ENCODE measurements around the gene UBN1. TPM values are rescaled to one million over a fixed set of nuclear protein-coding genes. Genes with fewer than 3 reads are reported as not detected.

Gene UBN1
- total RNA-seq, 1 donor from 2014 or later, result 41.9 TPM

DNA sequence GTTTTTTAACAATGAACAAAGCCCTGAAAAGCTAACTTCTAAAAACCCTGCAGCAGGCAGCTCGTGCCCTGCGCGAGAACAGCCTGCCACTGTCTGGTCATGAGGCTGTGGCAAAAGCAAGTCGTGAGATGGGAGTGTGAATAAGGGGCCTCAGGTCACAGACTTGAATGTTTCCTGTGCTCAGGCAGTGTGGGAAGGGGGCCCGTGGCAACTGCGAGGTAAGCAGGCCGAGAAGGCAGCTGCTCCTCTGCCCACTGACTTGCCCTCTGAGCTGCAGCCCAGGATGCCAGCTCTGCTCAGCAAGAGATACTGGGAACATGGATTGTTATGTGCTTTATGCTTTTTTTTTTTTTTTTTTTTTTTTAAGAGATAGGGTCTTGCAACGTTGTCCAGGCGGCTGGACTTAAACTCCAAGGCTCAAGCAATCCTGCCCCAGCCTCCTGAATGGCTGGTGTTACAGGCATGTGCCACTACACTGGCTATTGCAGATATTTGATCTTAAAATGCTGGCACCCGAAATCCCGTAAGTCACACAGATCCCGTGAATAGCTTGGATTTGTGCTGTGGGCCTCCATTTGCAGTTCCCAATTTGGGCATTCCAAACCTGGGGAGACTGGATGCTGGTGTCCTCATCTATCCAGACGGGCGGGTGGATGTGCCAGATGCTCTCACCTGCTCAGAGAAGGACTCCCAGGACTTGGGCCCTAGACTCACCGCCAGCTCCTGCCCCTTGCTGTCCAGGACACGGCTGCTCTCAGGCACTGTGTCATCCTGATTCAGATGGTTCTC, 44.0 kb downstream of the UBN1 start:
- TF ChIP-seq, protein P1, sequence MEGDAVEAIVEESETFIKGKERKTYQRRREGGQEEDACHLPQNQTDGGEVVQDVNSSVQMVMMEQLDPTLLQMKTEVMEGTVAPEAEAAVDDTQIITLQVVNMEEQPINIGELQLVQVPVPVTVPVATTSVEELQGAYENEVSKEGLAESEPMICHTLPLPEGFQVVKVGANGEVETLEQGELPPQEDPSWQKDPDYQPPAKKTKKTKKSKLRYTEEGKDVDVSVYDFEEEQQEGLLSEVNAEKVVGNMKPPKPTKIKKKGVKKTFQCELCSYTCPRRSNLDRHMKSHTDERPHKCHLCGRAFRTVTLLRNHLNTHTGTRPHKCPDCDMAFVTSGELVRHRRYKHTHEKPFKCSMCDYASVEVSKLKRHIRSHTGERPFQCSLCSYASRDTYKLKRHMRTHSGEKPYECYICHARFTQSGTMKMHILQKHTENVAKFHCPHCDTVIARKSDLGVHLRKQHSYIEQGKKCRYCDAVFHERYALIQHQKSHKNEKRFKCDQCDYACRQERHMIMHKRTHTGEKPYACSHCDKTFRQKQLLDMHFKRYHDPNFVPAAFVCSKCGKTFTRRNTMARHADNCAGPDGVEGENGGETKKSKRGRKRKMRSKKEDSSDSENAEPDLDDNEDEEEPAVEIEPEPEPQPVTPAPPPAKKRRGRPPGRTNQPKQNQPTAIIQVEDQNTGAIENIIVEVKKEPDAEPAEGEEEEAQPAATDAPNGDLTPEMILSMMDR (IDR thresholded peaks at IDR 0.05; ENCODE audit: unreplicated experiment), result no peak
- H3K27me3 Mint-ChIP-seq, result no peaks in the 10 kb centered on the region
- H3K36me3 Mint-ChIP-seq (ENCODE audit: insufficient read depth), result peaks cover 14% of the 10 kb centered on the region
- H3K27ac Mint-ChIP-seq, result no peak overlapping the region
- no peaks in the 10 kb centered on the region for H3K4me1 Mint-ChIP-seq (ENCODE audit: low read depth)
- H3K9me3 Mint-ChIP-seq (ENCODE audit: low read depth), result no peaks in the 10 kb centered on the region
- DNase-seq (ENCODE audit: low spot score, unreplicated experiment), result no peak
- no peak overlapping the region for H3K4me3 Mint-ChIP-seq (ENCODE audit: low read depth)

DNA sequence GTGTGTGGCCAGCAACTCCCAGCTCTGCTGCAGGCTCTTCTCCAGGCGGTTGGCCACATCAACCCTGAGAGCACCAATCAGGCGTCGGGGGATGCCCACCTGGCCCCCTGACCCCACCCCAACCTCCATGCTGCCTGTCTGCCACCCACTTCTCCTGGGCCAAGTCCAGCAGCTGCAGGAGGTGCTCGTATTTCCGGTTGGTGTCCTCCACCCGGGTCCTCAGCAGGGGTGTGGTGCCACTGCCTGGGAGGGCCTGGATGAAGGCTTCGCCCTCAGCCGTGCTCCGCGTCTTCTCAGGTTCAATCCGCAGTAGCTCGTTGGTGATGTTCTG, 44.6 kb downstream of the UBN1 start:
- TF ChIP-seq, protein P1 (IDR thresholded peaks at IDR 0.05; ENCODE audit: unreplicated experiment), result no peak
- Mint-ChIP-seq H3K36me3 (ENCODE audit: insufficient read depth) (peaks cover 16% of the 10 kb centered on the region), H3K4me3 (ENCODE audit: low read depth) (no peak overlapping the region), H3K27me3 (no peaks in the 10 kb centered on the region), H3K9me3 (ENCODE audit: low read depth) (no peaks in the 10 kb centered on the region), H3K4me1 (ENCODE audit: low read depth) (no peaks in the 10 kb centered on the region), H3K27ac (no peak overlapping the region)
- DNase-seq (ENCODE audit: low spot score, unreplicated experiment), result no peak

DNA sequence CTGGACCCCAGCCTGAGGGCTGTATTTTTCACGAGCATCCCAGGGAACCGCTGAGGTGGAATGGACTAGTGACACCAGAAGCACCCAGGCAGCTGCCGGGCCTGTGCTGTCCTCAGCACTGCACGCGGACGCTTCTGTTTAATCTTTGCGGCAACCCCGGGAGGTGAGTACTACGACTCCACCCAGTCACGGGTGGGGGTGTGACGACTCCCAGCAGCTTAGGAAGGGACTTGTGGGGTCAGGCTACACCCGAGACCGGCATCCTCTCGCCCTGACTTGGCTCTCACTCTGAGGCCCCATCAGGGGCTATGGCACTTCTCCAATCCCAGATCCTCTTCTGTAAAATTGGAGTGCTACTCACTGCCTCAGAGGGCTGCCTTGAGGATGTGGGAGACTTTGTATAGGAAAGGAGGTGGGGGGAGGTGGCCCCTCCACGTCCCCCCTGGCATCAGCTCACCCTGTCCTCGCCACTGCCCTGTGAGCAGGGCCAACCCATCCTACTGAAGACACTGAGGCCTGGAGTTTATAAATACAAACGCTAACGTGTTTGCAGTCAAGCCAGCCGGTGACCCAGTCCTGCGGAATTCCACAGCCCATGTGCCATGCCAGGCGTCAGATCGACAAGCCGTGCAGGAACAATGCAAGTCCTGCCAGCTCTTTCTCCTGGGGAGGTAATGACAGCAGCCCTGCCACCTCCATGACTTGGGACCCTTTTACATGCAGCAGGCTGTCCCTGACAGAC, 45.3 kb downstream of the UBN1 start:
- H3K27me3 Mint-ChIP-seq, result no peaks in the 10 kb centered on the region
- H3K4me3 Mint-ChIP-seq (ENCODE audit: low read depth), result no peak overlapping the region
- no peak overlapping the region for H3K27ac Mint-ChIP-seq
- no peaks in the 10 kb centered on the region for H3K9me3 Mint-ChIP-seq (ENCODE audit: low read depth)
- DNase-seq (ENCODE audit: low spot score, unreplicated experiment), result no peak
- no peaks in the 10 kb centered on the region for H3K4me1 Mint-ChIP-seq (ENCODE audit: low read depth)
- TF ChIP-seq, protein P1 (IDR thresholded peaks at IDR 0.05; ENCODE audit: unreplicated experiment), result no peak
- H3K36me3 Mint-ChIP-seq (ENCODE audit: insufficient read depth), result peaks cover 13% of the 10 kb centered on the region

DNA sequence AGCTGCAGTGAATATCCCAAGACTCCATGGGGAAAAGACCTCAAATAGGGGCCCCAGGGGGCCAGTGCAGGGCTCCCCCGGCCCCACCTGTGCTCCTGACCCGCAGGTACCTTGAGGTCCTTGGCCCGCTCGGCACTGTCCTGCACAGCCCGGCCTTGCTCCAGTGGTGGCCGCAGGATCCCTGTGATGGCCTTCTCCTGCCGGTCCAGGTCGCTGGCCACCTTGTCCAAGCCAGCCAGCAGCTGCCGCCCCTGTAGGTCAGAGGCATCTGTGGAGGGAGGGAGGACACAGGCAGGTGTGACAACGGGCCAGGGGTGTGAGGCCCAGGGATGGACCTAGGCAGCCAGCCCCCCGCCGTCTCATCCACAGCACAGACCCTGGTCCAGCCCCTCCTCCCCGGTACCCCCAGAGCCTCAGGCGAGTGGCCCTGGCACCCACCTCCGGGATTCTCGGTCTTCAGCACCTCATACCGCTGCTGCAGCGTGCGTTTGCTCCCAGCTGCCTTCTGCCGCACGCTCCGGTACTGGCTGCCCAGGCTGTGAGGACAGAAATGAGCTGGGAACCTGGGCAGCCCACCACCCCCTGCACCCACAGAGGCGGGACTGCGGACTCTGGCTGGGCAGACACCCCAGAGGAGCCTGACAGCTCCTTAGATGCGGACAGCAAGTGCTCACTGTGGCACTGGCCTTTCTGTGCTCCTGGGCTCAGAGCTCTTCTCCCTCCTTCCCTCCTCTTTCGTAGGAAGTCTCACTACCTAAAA, 46.0 kb downstream of the UBN1 start:
- Mint-ChIP-seq H3K36me3 (ENCODE audit: insufficient read depth) (peaks cover 13% of the 10 kb centered on the region), H3K27ac (peak overlapping the region; percentile 39), H3K4me1 (ENCODE audit: low read depth) (no peaks in the 10 kb centered on the region), H3K9me3 (ENCODE audit: low read depth) (peaks cover 1% of the 10 kb centered on the region), H3K4me3 (ENCODE audit: low read depth) (no peak overlapping the region), H3K27me3 (no peaks in the 10 kb centered on the region)
- TF ChIP-seq, protein P1 (IDR thresholded peaks at IDR 0.05; ENCODE audit: unreplicated experiment), result no peak
- DNase-seq (ENCODE audit: low spot score, unreplicated experiment), result no peak

Measured in progenitor cell of endocrine pancreas (in vitro differentiated cells).